SK-N-MC (cell line): ENCODE measurements around the gene OSGIN1.

Experiments
- DNase-seq: peaks from one replicate; pipeline ENCODE4 v3.0.0-alpha.2; 2011; ENCODE audit warnings: low read depth, low spot score
- H3K27ac ChIP-seq: fragments of 200-600 bp; sonication (generic); 2 replicates; pipeline ENCODE4 v1.5.1; 2016; ENCODE audit warnings: mixed run types
- H3K36me3 ChIP-seq: fragments of 200-600 bp; sonication (generic); 2 replicates; pipeline ENCODE4 v1.6.1; 2017; ENCODE audit warnings: antibody characterized with exemption, low read length, mixed read lengths; ENCODE audit not compliant: insufficient read depth
- H3K4me3 ChIP-seq: fragments of 200-600 bp; sonication (generic); 2 replicates; pipeline ENCODE4 v1.5.1; 2016
- H3K9ac ChIP-seq: fragments of 200-600 bp; sonication (generic); 2 replicates; pipeline ENCODE4 v1.8.0; 2017; ENCODE audit warnings: mixed run types, mixed read lengths; ENCODE audit not compliant: insufficient read length
- H3K9me3 ChIP-seq: fragments of 200-600 bp; sonication (generic); 2 replicates; pipeline ENCODE4 v1.6.1; 2017; ENCODE audit warnings: low read depth, mild to moderate bottlenecking, antibody characterized with exemption, low read length, moderate library complexity, mixed read lengths
- EZH2 ChIP-seq: fragments of 200-600 bp; sonication (generic); IDR thresholded peaks from one replicate; pipeline ENCODE4 v1.6.1; 2017; ENCODE audit warnings: antibody characterized with exemption
- FOXP2 ChIP-seq: optimal IDR thresholded peaks from 2 replicates; pipeline ENCODE3; 2011; ENCODE audit warnings: mild to moderate bottlenecking, moderate library complexity; ENCODE audit not compliant: insufficient read depth; ENCODE audit errors: extremely low read length, control extremely low read depth
- POLR2AphosphoS5 ChIP-seq: IDR thresholded peaks from 2 replicates; pipeline ENCODE4 v1.6.1; 2012; ENCODE audit warnings: mild to moderate bottlenecking, low read depth, low read length, borderline replicate concordance

Gene OSGIN1

DNA sequence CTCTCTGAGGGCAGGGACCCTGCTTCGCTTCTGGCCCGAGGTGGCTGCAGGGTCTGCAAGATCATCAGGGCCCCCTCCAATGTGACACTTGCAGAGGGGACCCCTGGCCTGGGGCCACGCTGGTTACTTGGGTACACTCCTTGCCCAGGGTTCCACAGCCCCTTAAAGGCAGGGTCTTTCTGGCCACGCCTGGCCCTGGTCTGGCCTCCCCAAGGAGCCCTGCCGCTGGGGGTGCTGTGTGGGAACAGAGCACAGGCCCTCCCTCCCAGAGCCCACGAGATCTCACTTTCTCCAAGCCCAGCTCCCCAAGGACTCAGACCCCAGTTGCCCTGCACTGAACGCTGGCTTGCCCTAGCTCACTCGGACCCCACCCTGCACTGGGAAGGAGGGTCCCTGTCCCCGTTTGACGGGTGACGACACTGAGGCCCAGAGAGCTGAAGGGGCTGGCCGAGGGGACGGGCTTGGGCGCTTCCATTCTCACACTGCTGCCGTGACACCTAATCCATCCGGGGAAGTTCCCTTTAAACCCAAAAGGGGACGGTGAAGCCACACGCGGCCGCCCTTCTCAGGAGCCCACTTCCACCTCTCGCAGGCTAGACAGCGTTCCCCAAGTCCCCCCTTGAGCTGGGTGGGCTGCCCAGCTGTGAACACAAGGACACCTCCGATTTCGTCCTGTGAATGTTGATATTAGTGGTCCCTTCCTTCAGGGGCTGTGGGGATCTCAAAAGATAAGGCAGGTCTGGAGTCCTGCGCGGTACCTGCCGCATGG is 26.9 kb upstream of the OSGIN1 start:
- no peak for TF ChIP-seq FOXP2
- no peak for TF ChIP-seq POLR2AphosphoS5
- TF ChIP-seq EZH2: no peak
- DNase-seq: no peak
- no peak overlapping the region for H3K27ac ChIP-seq
- H3K4me3 ChIP-seq: no peak overlapping the region
- no peaks in the 10 kb centered on the region for H3K36me3 ChIP-seq
- no peaks in the 10 kb centered on the region for H3K9me3 ChIP-seq
- H3K9ac ChIP-seq: no peak overlapping the region

DNA sequence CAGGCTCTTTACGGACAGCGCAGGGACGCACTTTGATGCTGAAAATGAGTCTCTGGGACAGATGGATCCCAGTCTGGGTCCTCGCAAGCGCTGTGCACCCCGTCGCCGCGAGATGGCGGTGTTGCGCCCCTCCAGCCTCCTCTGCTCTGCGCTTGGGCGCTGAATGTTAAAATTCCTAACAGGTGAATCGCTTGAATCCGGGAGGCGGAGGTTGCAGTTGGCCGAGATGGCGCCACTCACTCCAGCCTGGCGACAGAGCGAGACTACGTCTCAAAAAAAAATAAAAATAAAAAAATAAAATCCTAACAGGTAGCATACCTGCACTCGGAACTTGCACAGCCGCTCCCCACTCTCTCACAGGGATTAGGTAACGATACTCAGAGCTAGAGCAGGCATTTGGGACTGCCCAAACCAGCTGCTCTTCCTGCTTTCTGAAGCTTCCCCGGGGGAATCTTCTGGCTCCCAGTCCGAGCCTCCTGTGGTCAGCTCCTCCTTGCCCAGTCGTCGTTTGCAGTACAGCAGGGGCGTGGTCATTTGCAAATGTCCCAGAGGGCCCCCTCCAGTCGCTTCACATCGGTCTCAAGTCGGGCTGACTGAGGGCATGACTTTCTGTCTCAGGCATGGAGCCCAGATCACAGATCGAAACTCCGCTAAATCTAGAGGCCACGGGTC is 26.2 kb upstream of the OSGIN1 start:
- DNase-seq: no peak
- TF ChIP-seq FOXP2 (no peak), EZH2 (no peak)
- H3K36me3 ChIP-seq: no peaks in the 10 kb centered on the region
- H3K9me3 ChIP-seq: no peaks in the 10 kb centered on the region
- H3K27ac ChIP-seq: no peak overlapping the region
- H3K9ac ChIP-seq: no peak overlapping the region
- H3K4me3 ChIP-seq: no peak overlapping the region

DNA sequence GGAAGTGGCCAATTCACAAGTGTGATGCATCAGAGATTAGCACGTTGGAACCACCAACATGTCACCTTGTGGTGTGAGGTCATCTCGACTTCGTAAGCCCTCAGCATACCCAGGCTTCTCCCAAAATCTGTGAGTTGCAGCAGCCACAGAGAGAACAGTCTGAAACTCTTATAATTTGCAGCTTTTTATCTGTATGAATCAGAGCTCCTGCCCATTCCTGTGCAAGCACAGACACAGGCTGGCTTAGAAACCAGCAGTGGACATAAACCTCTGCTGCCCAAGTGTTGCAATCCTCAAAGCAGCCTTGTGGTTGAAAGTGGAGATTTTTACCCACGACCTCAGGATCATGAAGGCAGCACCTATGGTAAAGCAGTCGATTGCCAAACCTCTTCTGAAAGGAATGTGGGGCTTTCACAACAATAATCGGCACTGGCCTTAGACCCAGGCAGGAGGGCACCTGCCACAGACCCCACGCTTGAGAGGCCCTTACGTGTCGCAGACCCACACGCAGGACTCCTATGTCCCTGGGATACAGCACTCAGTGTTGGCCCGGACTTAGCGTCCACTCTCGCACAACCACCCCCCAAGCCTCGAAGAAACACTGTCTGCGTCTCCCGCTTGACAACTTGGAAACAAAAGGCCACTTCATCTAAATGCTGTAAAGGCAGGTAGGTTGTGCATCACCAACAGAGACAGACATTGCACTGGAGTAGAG is 24.5 kb upstream of the OSGIN1 start:
- Histone ChIP-seq H3K27ac (no peak overlapping the region), H3K9ac (no peak overlapping the region), H3K9me3 (no peaks in the 10 kb centered on the region), H3K36me3 (no peaks in the 10 kb centered on the region), H3K4me3 (no peak overlapping the region)
- DNase-seq: no peak
- no peak for TF ChIP-seq FOXP2
- TF ChIP-seq POLR2AphosphoS5: no peak

DNA sequence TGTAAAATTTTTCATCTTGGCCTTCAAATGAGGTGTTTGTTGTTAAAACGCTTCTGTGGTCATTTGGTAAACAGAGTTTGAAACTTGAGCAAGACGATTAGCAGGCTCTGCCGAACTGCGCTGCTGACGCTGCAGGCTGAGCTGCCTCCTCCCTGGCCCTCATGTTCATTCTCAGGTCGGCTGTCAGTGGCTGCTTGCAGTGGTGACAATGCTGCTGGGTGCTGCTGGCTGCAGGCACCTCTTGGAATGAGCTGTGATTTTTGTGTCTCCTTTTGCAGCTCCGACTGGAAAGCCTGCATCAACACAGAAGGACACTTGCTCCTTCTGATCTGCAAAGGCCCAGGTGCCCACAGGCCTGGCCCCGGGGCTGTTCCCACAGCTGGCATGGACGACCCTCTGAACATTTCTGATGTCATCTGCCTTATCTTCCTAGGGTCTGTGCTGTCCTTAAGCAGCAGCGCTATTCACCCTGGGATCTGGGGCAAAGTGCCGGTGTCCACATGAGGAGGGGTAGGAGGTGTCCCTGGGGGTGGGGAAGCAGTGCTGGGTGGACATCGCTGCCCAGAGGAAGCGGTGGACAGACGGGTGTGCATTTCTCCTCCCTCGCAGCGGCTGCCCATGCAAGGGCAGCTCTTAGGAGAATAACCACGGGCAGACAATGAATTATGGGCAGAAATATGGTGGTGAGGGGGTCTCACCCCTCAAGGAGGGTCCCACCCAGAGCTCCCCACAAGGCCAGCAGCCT is 23.1 kb upstream of the OSGIN1 start:
- Histone ChIP-seq H3K9ac (no peak overlapping the region), H3K4me3 (no peak overlapping the region), H3K36me3 (no peaks in the 10 kb centered on the region), H3K9me3 (no peaks in the 10 kb centered on the region), H3K27ac (no peak overlapping the region)
- no peak for DNase-seq
- TF ChIP-seq POLR2AphosphoS5 (no peak), EZH2 (no peak), FOXP2 (no peak)

DNA sequence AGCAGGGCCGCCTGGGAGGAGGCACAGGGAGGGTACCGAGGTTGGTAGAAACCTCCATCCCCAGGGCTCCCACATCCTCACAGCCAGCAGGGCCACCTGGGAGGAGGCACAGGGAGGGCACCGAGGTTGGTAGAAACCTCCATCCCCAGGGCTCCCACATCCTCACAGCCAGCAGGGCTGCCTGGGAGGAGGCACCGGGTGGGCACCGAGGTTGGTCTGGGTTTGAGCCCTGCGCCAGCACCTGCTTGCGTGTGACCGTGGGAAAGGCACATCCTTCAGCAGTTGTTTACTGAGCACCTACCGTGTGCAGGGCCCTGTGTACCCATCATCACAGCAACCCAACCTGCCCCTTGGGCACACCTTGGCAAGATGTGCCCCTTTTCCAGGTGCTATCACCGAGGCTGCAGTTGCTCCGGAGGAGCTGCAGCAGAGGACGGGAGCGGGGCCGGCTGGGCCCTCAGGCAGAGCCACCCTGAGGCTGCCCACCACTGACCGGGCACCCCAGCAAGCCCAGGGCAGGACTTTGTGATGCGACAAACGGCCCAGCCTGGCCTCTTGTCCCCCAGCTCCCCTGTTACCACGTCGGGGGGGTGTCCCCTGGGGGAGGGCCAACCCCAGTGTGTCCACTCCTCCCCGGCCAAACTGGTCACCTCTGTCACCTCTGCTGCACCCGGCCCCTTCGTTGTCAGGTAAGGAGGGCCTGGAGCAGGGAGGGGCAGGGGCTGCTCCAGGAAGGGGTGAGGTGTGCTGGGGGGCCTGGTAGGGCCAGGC is 22.1 kb upstream of the OSGIN1 start:
- DNase-seq: no peak
- Histone ChIP-seq H3K4me3 (no peak overlapping the region), H3K9me3 (no peaks in the 10 kb centered on the region), H3K36me3 (no peaks in the 10 kb centered on the region), H3K9ac (no peak overlapping the region), H3K27ac (no peak overlapping the region)
- TF ChIP-seq EZH2 (no peak), FOXP2 (no peak), POLR2AphosphoS5 (no peak)

DNA sequence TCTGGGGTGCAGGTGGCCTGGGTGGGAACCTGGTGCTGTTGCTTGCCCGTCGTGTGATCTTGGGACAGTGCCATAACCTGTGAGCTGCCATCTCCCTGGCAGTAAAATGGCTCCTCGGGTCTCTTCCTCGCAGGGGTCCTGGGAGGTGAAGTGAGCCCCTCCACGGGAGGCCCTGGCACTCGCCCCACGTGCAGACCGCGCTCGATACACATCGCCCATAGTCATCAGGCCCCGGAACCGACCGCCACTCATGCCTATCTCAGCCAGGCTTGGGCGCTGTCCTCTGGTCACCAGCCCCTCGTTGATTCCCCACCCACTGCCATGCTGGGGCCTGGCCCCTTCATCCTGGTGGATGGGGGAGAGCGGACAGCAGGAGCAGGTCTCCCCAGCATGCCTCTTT is 21.5 kb upstream of the OSGIN1 start:
- DNase-seq: no peak
- Histone ChIP-seq H3K27ac (no peak overlapping the region), H3K9me3 (no peaks in the 10 kb centered on the region), H3K4me3 (no peak overlapping the region), H3K36me3 (no peaks in the 10 kb centered on the region), H3K9ac (no peak overlapping the region)
- TF ChIP-seq POLR2AphosphoS5: no peak
- TF ChIP-seq FOXP2: no peak
- TF ChIP-seq EZH2: no peak

DNA sequence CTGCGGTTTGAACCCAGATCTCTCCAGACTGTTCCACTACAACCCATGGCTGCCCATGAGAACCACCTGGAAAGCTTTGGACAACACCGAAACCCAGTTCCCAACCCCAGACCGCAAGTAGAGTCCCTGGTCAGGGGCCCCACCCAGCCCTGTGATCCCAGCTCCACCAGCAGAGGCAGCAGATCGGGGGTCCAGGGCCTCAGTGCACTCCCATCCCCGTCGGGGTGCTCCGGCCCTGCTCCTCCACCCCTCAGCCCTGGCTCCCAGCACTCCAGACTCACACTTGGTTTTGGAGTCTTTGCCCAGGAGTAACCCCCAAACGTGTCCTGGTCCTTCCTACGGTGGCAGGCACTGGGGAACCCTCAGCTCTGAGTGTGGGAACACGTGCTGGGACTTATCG is 20.7 kb upstream of the OSGIN1 start:
- Histone ChIP-seq H3K27ac (no peak overlapping the region), H3K4me3 (no peak overlapping the region), H3K9ac (no peak overlapping the region), H3K36me3 (no peaks in the 10 kb centered on the region), H3K9me3 (no peaks in the 10 kb centered on the region)
- no peak for DNase-seq
- TF ChIP-seq EZH2 (no peak), POLR2AphosphoS5 (no peak), FOXP2 (no peak)
